Measurements from ENCODE around the gene PIAS1. TPM values are rescaled to one million over a fixed set of nuclear protein-coding genes. Genes with fewer than 3 reads are reported as not detected.

The PIAS1 gene
- total RNA-seq, 1 experiment from 2014 or later, result 25.9 TPM

- Histone ChIP-seq H3K79me2 (ENCODE audit: insufficient read depth, low read length) (peaks cover 65% of the 10 kb centered on the region), H3K4me2 (ENCODE audit: low read length) (no peak overlapping the region), H3K4me3 (replicated peaks in 1 of 2; ENCODE audit: low read depth in 1 of 2, low read length in 2 of 2) (no peak overlapping the region), H4K20me1 (ENCODE audit: insufficient read depth) (no peaks in the 10 kb centered on the region), H3K9ac (ENCODE audit: low read length) (no peak overlapping the region), H3K9me2 (ENCODE audit: insufficient read depth) (no peaks in the 10 kb centered on the region), H3K9me3 (ENCODE audit: control insufficient read depth in 1 of 2, insufficient read depth in 1 of 2, low read depth in 1 of 2, low read length in 2 of 2) (peaks cover 3% of the 10 kb centered on the region in 2 experiments; a peak in 1 of 4 replicates), H3K27me3 (ENCODE audit: insufficient read depth, low read length) (no peaks in the 10 kb centered on the region), H3K27ac (ENCODE audit: low read depth, low read length) (no peak overlapping the region), H3K36me3 (ENCODE audit: control insufficient read depth in 1 of 2, insufficient read depth in 2 of 2, low read length in 2 of 2) (0 out of 4 replicates have a peak, but pooled peaks cover 0 to 10% of the 10 kb centered on the region in 2 experiments), H3K4me1 (ENCODE audit: control insufficient read depth in 1 of 2, insufficient read depth in 2 of 2, low read length in 2 of 2) (no peaks in the 10 kb centered on the region), H2AFZ (ENCODE audit: low read depth, low read length, poor library complexity, severe bottlenecking) (no peak overlapping the region)
- ChIA-PET CTCF (no interaction called here), POLR2A (no interaction called here), RAD21 (ENCODE audit: low non-redundant PET in 1 of 2, low total read pairs in 2 of 2, uncharacterized antibody in 2 of 2, unreplicated experiment in 2 of 2) (no interaction called here)
- intact Hi-C loops (cut with micrococcal nuclease), result no loop called here
- no peak for TF ChIP-seq EZH2phosphoT487 (IDR thresholded peaks at IDR 0.05; ENCODE audit: borderline replicate concordance)
- TF ChIP-seq YY1 (IDR thresholded peaks at IDR 0.05; ENCODE audit: extremely low read depth, insufficient replicate concordance, low read depth, low read length), result no peak
- TF ChIP-seq REST (IDR thresholded peaks at IDR 0.05; ENCODE audit: low read depth), result no peak
- no peak for TF ChIP-seq MAX (IDR thresholded peaks at IDR 0.05)
- TF ChIP-seq SP1 (IDR thresholded peaks at IDR 0.05; ENCODE audit: low read depth), result no peak
- no peak for TF ChIP-seq ZNF274 (IDR thresholded peaks at IDR 0.05; ENCODE audit: low read depth, low read length)
- TF ChIP-seq CEBPB (IDR thresholded peaks at IDR 0.05; ENCODE audit: low read depth), result no peak
- TF ChIP-seq JUND (IDR thresholded peaks at IDR 0.05), result no peak
- TF ChIP-seq POLR2AphosphoS5 (IDR thresholded peaks at IDR 0.05; ENCODE audit: low read depth, low read length), result no peak
- no peak for TF ChIP-seq RAD21 (IDR thresholded peaks at IDR 0.05; ENCODE audit: low read depth)
- TF ChIP-seq SRF (IDR thresholded peaks at IDR 0.05; ENCODE audit: low read depth), result no peak
- no peak for TF ChIP-seq ZBTB33 (IDR thresholded peaks at IDR 0.05; ENCODE audit: extremely low read depth, insufficient replicate concordance, low read length)
- no peak for TF ChIP-seq TCF7L2 (IDR thresholded peaks at IDR 0.05; ENCODE audit: borderline replicate concordance, extremely low read depth, insufficient read depth, insufficient read length)
- no peak for TF ChIP-seq EZH2 (IDR thresholded peaks at IDR 0.05)
- TF ChIP-seq ELF1 (IDR thresholded peaks at IDR 0.05; ENCODE audit: borderline replicate concordance, low read depth), result no peak
- TF ChIP-seq EGR1 (IDR thresholded peaks at IDR 0.05; ENCODE audit: low read depth), result no peak
- TF ChIP-seq CBX3 (IDR thresholded peaks at IDR 0.05; ENCODE audit: low read depth), result no peak
- ATAC-seq (no peak), DNase-seq (ENCODE audit: low read depth, low spot score) (no peak)
- no TSS peak for BruUV-seq (replicated peaks)
Observed at GRCh38 chr15:68106656-68107055, 52.5 kb downstream of the PIAS1 start.

Data from HCT116 (cell line).